HepG2 (cell line): ENCODE results near the gene PRKG1.

Experiments
- SRF ChIP-seq: IDR thresholded peaks from 2 replicates; pipeline ENCODE4 v1.6.1; 2011; ENCODE audit warnings: mild to moderate bottlenecking, low read depth, low read length, moderate library complexity
- ZNF317 ChIP-seq: sonication (generic); formaldehyde crosslinking; IDR thresholded peaks from 2 replicates; pipeline ENCODE4 v1.5.0; 2020; ENCODE audit warnings: mild to moderate bottlenecking, missing genetic modification reagents
- ZNF850 ChIP-seq: sonication (generic); formaldehyde crosslinking; conservative IDR thresholded peaks from 2 replicates; pipeline ENCODE4 v1.9.0; 2021; ENCODE audit warnings: mild to moderate bottlenecking, missing genetic modification reagents

GRCh38 chr10:52119507-52119906 is 1045.2 kb downstream of the PRKG1 start:
- TF ChIP-seq ZNF317 (CRISPR knock-in tag) = no peak
- no peak for TF ChIP-seq SRF
- no peak for TF ChIP-seq ZNF850 (CRISPR knock-in tag)
